GM12864 (cell line): ENCODE data around the gene RALBP1.

Experiments
- DNase-seq: peaks from one replicate; pipeline ENCODE4 v3.0.0-alpha.2; 2011; ENCODE audit warnings: low read depth
- H3K4me3 ChIP-seq: 2 replicates; pipeline ENCODE4 v1.5.1; 2011; ENCODE audit warnings: mild to moderate bottlenecking, low read depth, low read length, control low read depth
- TF ChIP-seq, protein P1 (sequence below): IDR thresholded peaks from 2 replicates; pipeline ENCODE4 v1.5.1; 2011; ENCODE audit warnings: low read depth, mild to moderate bottlenecking, moderate library complexity, low read length, control low read depth, inconsistent platforms; ENCODE audit errors: missing control alignments

The RALBP1 gene

DNA sequence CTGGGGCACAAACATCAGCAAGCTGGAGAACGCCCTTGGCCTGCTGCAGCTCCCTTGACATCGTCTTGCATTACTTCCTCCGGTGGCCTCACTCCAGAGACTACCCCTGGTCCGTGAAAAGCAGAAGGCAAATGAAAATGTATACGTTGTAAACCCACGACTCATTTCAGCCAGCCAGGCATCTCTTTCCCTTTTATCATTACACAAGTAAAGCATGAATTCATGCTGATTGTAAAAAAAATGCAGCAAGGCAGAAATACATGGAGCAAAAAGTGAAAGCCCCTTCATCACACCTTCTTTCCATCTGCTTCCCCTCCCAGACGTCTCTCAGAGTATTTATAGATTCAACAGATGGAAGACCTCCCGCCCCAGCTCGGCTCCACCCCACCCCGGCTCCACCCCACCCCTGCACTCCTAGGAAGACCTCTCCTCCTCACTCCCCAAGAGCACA is 41.6 kb upstream of the RALBP1 start:
- no peak overlapping the region for H3K4me3 ChIP-seq
- TF ChIP-seq, protein P1, sequence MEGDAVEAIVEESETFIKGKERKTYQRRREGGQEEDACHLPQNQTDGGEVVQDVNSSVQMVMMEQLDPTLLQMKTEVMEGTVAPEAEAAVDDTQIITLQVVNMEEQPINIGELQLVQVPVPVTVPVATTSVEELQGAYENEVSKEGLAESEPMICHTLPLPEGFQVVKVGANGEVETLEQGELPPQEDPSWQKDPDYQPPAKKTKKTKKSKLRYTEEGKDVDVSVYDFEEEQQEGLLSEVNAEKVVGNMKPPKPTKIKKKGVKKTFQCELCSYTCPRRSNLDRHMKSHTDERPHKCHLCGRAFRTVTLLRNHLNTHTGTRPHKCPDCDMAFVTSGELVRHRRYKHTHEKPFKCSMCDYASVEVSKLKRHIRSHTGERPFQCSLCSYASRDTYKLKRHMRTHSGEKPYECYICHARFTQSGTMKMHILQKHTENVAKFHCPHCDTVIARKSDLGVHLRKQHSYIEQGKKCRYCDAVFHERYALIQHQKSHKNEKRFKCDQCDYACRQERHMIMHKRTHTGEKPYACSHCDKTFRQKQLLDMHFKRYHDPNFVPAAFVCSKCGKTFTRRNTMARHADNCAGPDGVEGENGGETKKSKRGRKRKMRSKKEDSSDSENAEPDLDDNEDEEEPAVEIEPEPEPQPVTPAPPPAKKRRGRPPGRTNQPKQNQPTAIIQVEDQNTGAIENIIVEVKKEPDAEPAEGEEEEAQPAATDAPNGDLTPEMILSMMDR = no peak
- no peak for DNase-seq

DNA sequence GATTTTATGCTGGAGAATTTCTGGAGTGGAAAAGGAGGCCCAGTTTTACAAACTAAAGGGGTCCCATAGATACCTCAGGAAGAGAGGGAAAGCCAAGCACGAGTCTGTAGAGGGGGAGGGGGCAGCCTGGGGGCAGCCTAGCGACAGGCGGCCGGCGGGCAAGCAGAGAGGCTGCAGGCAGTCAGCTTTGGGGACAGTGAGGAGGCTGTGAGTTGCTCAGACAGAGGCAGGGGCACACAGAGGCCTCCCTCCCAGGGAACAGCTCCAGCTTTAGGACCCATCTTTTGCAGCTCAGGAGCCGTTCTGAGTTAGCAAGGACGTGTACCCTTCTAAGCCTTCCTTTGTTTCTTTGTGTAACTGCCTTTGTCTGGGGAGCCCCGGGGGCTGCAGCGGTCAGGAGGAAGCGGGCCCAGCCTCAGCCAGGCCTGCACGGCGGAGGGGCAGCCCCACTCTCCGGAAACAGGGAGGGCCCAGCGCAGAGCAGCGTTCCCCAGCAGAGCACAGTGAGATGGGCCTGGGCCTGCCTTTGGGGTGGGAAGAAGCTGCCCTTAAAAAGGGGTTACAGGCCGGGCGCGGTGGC is 41.1 kb upstream of the RALBP1 start:
- DNase-seq = no peak
- no peak overlapping the region for H3K4me3 ChIP-seq
- TF ChIP-seq, protein P1 = no peak

DNA sequence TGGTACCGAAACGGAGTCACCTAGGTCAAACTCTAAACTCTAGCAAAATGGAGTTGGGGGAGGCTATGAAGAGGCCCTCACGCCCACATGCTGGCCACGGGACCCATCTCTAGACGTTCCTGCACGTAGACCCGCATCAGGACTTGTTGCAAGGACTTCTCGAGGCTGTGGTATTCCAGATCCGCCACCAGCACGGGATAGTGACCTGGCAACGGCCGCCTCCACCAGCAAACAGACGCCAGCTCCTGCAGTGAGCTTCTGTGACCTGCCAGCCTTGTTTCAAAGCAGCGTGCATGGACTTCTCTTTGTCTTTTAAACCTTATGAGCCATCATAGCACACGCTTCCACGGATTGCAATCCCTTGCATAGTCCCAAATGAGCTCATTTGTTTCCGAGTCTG is 40.3 kb upstream of the RALBP1 start:
- DNase-seq = no peak
- TF ChIP-seq, protein P1 = no peak
- H3K4me3 ChIP-seq = no peak overlapping the region

DNA sequence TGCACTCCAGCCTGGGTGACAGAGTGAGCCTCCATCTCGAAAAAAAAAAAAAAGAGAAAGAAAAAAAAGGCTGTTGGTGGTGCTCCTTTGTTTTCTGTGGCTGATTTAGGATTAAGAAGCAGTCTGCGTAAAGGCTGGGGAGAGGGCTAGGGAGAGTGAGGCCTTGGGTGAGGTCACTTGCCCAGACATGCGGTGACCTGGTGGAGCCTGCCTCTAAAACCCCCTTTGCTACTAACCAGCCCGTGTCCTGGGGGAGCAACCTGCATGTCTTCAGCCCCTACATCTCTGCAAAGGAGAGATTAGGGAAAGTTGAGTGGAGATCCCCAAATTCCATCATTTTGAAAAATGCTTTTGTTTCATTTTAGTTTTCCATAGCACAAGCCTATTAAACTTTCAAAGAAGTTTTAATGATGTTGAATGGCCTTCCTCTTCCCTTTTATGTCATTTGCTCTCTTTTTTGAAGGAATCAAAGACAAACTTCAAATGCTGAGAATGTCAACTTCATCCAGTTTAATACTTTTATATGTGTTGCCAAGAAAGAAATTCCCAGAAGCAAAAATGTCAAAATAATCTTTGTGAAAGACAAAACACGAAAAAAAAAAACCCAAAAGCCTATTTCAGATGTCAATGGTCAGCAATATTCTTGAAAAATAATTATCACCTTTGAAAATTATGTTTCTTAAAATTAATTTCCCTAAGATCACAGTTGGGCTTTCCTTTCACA is 38.9 kb upstream of the RALBP1 start:
- TF ChIP-seq, protein P1 = no peak
- no peak for DNase-seq

DNA sequence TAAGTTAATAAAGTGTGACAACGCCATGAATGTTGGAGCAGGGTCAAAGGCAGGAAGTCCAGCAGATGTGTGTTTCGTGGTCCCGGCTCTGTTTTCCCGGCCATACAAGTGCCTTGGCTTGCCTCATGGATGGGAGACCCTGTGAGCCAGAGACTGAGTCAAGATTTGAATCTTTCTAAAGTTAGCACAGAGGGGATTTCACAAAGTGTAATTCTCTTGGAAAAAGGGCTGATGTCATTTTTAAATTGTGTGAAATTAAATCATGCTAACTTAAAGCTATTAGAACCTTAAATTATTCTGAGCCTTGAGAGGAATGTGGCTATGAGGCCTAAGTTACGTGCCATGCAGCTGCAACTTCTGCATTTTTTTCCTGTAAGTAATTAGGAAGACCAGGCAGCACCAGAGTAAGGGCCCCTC is 38.3 kb upstream of the RALBP1 start:
- no peak overlapping the region for H3K4me3 ChIP-seq
- TF ChIP-seq, protein P1 = no peak
- DNase-seq = no peak

More for the DNA sequence above, 38.9 kb upstream of the RALBP1 start:
- H3K4me3 ChIP-seq = no peak overlapping the region

DNA sequence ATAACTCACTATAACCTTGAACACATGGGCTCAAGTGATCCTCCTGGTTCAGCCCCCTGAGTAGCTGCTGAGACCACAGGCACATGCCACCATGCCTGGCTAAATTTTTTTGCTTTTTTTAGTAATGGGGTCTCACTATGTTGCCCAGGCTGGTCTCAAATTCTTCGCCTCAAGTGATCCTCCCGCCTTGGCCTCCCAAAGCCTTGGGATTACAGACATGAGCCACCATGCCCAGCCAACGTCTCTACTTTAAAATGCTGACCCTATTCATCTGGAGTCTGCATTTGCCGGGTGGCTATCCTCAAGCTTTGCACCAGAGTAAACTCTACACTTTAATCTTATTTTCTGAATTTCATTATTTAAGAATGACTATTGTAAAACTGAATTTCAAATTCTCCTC is 37.6 kb upstream of the RALBP1 start:
- TF ChIP-seq, protein P1 = no peak
- H3K4me3 ChIP-seq = no peak overlapping the region
- DNase-seq = no peak
